SK-N-SH treated with all-trans-retinoic acid at 6 μM for 48 hours (cell line): Measurements from ENCODE around the gene WASF3.

Source experiments
- ARNTL ChIP-seq: fragments of 450-650 bp; formaldehyde crosslinking; IDR thresholded peaks from 2 replicates; pipeline ENCODE4 v1.5.0; 2020; ENCODE audit warnings: low read depth, mild to moderate bottlenecking, moderate library complexity, borderline replicate concordance
- GLIS3 ChIP-seq: fragments of 250-450 bp; sonication (Bioruptor Pico); IDR thresholded peaks from 2 replicates; pipeline ENCODE4 v1.5.0; 2020; ENCODE audit warnings: mild to moderate bottlenecking, moderate library complexity
- OSR1 ChIP-seq: fragments of 250-450 bp; sonication (Bioruptor Pico); IDR thresholded peaks from 2 replicates; pipeline ENCODE4 v1.8.0; 2022; ENCODE audit warnings: moderate library complexity, mild to moderate bottlenecking, inconsistent platforms
- PPARA ChIP-seq: fragments of 250-450 bp; sonication (Bioruptor Pico); IDR thresholded peaks from 2 replicates; pipeline ENCODE4 v1.5.0; 2020; ENCODE audit warnings: mild to moderate bottlenecking, borderline replicate concordance
- RARB ChIP-seq: fragments of 250-450 bp; sonication (Bioruptor Pico); IDR thresholded peaks from 2 replicates; pipeline ENCODE4 v1.8.0; 2021; ENCODE audit warnings: mild to moderate bottlenecking, moderate library complexity
- SNAI2 ChIP-seq: fragments of 250-450 bp; sonication (Bioruptor Pico); IDR thresholded peaks from 2 replicates; pipeline ENCODE4 v1.5.0; 2020; ENCODE audit warnings: mild to moderate bottlenecking, moderate library complexity
- TOX ChIP-seq: fragments of 250-450 bp; sonication (Bioruptor Pico); IDR thresholded peaks from 2 replicates; pipeline ENCODE4 v1.8.0; 2021; ENCODE audit warnings: mild to moderate bottlenecking, moderate library complexity, borderline replicate concordance
- ZFP3 ChIP-seq: fragments of 250-450 bp; sonication (Bioruptor Pico); IDR thresholded peaks from 2 replicates; pipeline ENCODE4 v1.5.0; 2020; ENCODE audit warnings: mild to moderate bottlenecking, moderate library complexity
- ZFP30 ChIP-seq: fragments of 450-650 bp; formaldehyde crosslinking; IDR thresholded peaks from 2 replicates; pipeline ENCODE4 v1.5.0; 2022; ENCODE audit warnings: mild to moderate bottlenecking, moderate library complexity
- ZNF70 ChIP-seq: fragments of 450-650 bp; formaldehyde crosslinking; IDR thresholded peaks from 2 replicates; pipeline ENCODE4 v1.5.0; 2020; ENCODE audit warnings: mild to moderate bottlenecking, moderate library complexity
- TF ChIP-seq, protein P1 (sequence below): fragments of 250-450 bp; sonication (Bioruptor Pico); IDR thresholded peaks from 2 replicates; pipeline ENCODE4 v1.8.0; 2020; ENCODE audit warnings: mild to moderate bottlenecking, moderate library complexity, borderline replicate concordance
- TF ChIP-seq, protein P2 (sequence below): fragments of 250-450 bp; sonication (Bioruptor Pico); IDR thresholded peaks from 2 replicates; pipeline ENCODE4 v1.8.0; 2021; ENCODE audit warnings: low read depth, mild to moderate bottlenecking, moderate library complexity, borderline replicate concordance
- TF ChIP-seq, protein P3 (sequence below): fragments of 250-450 bp; sonication (Bioruptor Pico); IDR thresholded peaks from 2 replicates; pipeline ENCODE4 v1.5.1; 2021; ENCODE audit warnings: mild to moderate bottlenecking, moderate library complexity

DNA sequence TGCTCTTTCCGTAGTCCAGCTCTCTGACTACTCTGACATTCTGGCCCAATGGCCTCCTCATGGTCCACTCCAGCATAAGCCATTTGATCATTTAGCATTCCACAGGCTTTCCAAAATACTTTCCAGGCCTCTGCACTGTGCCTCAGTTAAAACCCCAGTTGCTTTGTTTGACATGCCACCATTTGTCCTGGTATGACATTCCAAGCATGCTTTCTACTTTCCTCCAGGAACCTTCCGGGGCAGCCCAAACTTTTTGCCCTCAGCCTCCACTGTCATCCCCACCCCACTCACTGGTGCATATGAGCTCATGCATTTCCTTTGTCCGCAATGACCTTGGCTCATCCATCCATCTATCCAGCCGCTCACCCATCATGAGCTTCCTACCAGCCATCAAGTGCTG is 41.8 kb upstream of the WASF3 start:
- TF ChIP-seq ARNTL (CRISPR knock-in tag) (no peak), SNAI2 (CRISPR knock-in tag) (no peak), ZFP30 (CRISPR knock-in tag) (no peak), ZFP3 (CRISPR knock-in tag) (no peak), OSR1 (CRISPR knock-in tag) (no peak), RARB (CRISPR knock-in tag) (no peak), GLIS3 (no peak), ZNF70 (CRISPR knock-in tag) (no peak), PPARA (CRISPR knock-in tag) (no peak), TOX (no peak)
- TF ChIP-seq, protein P1, sequence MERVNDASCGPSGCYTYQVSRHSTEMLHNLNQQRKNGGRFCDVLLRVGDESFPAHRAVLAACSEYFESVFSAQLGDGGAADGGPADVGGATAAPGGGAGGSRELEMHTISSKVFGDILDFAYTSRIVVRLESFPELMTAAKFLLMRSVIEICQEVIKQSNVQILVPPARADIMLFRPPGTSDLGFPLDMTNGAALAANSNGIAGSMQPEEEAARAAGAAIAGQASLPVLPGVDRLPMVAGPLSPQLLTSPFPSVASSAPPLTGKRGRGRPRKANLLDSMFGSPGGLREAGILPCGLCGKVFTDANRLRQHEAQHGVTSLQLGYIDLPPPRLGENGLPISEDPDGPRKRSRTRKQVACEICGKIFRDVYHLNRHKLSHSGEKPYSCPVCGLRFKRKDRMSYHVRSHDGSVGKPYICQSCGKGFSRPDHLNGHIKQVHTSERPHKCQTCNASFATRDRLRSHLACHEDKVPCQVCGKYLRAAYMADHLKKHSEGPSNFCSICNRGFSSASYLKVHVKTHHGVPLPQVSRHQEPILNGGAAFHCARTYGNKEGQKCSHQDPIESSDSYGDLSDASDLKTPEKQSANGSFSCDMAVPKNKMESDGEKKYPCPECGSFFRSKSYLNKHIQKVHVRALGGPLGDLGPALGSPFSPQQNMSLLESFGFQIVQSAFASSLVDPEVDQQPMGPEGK = no peak
- TF ChIP-seq, protein P2, sequence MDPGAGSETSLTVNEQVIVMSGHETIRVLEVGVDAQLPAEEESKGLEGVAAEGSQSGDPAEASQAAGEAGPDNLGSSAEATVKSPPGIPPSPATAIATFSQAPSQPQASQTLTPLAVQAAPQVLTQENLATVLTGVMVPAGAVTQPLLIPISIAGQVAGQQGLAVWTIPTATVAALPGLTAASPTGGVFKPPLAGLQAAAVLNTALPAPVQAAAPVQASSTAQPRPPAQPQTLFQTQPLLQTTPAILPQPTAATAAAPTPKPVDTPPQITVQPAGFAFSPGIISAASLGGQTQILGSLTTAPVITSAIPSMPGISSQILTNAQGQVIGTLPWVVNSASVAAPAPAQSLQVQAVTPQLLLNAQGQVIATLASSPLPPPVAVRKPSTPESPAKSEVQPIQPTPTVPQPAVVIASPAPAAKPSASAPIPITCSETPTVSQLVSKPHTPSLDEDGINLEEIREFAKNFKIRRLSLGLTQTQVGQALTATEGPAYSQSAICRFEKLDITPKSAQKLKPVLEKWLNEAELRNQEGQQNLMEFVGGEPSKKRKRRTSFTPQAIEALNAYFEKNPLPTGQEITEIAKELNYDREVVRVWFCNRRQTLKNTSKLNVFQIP (CRISPR knock-in tag) = no peak
- TF ChIP-seq, protein P3, sequence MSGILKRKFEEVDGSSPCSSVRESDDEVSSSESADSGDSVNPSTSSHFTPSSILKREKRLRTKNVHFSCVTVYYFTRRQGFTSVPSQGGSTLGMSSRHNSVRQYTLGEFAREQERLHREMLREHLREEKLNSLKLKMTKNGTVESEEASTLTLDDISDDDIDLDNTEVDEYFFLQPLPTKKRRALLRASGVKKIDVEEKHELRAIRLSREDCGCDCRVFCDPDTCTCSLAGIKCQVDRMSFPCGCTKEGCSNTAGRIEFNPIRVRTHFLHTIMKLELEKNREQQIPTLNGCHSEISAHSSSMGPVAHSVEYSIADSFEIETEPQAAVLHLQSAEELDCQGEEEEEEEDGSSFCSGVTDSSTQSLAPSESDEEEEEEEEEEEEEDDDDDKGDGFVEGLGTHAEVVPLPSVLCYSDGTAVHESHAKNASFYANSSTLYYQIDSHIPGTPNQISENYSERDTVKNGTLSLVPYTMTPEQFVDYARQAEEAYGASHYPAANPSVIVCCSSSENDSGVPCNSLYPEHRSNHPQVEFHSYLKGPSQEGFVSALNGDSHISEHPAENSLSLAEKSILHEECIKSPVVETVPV (CRISPR knock-in tag) = no peak
